Muscle of leg (tissue), 11 donors: ENCODE results near the gene CCT8L2. TPM values are rescaled to one million over a fixed set of nuclear protein-coding genes. Genes with fewer than 3 reads are reported as not detected.
"Not testable (repeated sequence)": the region's sequence is repeated elsewhere in the genome, so short reads cannot be mapped to it uniquely, and the experiment has no call there.

Experiments used
- DNase-seq: peaks from one replicate; pipeline ENCODE4 v3.0.0; 2013
- H3K27ac ChIP-seq: one replicate; pipeline ENCODE4 v1.5.1; 2013; ENCODE audit warnings: mild to moderate bottlenecking, low read length, control low read depth
- H3K27me3 ChIP-seq: one replicate; pipeline ENCODE4 v1.6.1; 2013; ENCODE audit warnings: low read length; ENCODE audit not compliant: control insufficient read depth, insufficient read depth
- H3K36me3 ChIP-seq: one replicate; pipeline ENCODE4 v1.6.1; 2013; ENCODE audit warnings: low read length; ENCODE audit not compliant: control insufficient read depth, insufficient read depth
- H3K4me1 ChIP-seq: one replicate; pipeline ENCODE4 v1.6.1; 2013; ENCODE audit warnings: low read length; ENCODE audit not compliant: control insufficient read depth, insufficient read depth
- H3K4me3 ChIP-seq: one replicate; pipeline ENCODE4 v1.5.1; 2013; ENCODE audit warnings: low read length, control low read depth
- H3K9me3 ChIP-seq: replicated peaks from 2 replicates; pipeline ENCODE4 v1.6.1; 2013; ENCODE audit warnings: low read depth, low read length; ENCODE audit not compliant: control insufficient read depth
- WGBS: methylation state at CpG from one replicate; pipeline ENCODE4 v1.1.5; 2013; ENCODE audit warnings: missing lambda C conversion rate; ENCODE audit not compliant: insufficient coverage; 5-methylcytosine and 5-hydroxymethylcytosine counted together
- polyA plus RNA-seq, 8 donors: library from polyadenylated mRNA; unstranded; fragments of 120-200 nt; gene quantifications; one replicate each; pipeline versions ENCODE4 v1.2.1 to v1.2.3, GENCODE V29; 2013; ENCODE audit warnings: inconsistent platforms in 1 of 8, low replicate concordance in 1 of 8; ENCODE audit not compliant: insufficient read length in 8 of 8, insufficient read depth in 1 of 8
- total RNA-seq: library from RNA; stranded (reverse); fragments of 120-200 nt; gene quantifications from one replicate; pipeline ENCODE4 v1.2.4, GENCODE V29; 2013

CCT8L2 gene
- total and polyA plus RNA-seq, 9 donors, result not detected

GRCh38 chr22:16599648-16600047 lies 7.0 kb upstream of the CCT8L2 start:
- H3K36me3 ChIP-seq, H3K27ac ChIP-seq, H3K4me1 ChIP-seq, DNase-seq, H3K4me3 ChIP-seq, H3K9me3 ChIP-seq: not testable (repeated sequence)
- peaks cover 21% of the 10 kb centered on the region for H3K27me3 ChIP-seq
- WGBS, result no CpG with 5 or more reads among the region's 4 CpGs

DNA sequence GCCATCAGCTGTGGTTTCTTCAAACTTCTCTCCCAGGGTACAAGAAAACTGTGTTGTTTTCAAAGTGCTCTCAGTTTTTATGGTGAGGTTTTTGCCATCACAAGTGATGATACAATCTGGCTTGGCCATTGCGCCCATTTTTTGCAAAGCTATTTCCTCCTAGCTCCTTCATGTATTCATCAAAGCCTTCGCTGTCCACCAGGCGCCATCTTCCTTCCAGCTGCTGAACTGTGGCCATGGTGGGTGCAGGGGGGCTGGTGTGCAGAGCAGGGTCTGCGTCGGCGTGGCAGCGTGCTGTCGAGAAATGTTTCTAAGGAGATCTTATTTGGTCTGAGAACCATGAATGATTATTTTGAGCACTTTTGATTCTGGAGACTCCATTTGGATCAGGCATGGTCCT lies 2.6 kb upstream of the CCT8L2 start:
- H3K4me3 ChIP-seq, DNase-seq, H3K27ac ChIP-seq, H3K9me3 ChIP-seq, H3K4me1 ChIP-seq, H3K27me3 ChIP-seq, H3K36me3 ChIP-seq: not testable (repeated sequence)
- 94% methylated on average over 5 of the region's 8 CpGs for WGBS

DNA sequence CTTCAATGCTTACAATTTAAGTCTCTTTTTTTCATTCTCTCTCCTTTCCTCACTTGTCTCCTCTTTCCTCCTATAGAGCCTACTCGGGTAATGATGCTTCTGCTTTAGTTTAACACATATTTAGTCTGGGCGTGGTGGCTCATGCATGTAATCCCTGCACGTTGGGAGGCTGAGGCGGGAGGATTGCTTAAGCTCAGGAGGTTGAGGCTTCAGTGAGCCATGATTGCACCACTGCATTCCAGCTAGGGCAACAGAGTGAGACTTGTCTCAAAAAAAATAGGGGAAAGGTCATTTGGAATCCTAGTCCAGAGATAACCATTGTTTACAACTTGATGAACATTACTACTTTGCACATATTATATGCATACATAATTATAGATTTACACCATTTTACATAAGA lies 1.4 kb upstream of the CCT8L2 start:
- Histone ChIP-seq H3K4me1 (no peaks in the 10 kb centered on the region), H3K36me3 (no peaks in the 10 kb centered on the region), H3K4me3 (no peak overlapping the region), H3K27me3 (no peaks in the 10 kb centered on the region), H3K9me3 (no peaks in the 10 kb centered on the region), H3K27ac (no peak overlapping the region)
- no peak for DNase-seq
- WGBS, result 79% methylated on average over 4 of the region's 4 CpGs

DNA sequence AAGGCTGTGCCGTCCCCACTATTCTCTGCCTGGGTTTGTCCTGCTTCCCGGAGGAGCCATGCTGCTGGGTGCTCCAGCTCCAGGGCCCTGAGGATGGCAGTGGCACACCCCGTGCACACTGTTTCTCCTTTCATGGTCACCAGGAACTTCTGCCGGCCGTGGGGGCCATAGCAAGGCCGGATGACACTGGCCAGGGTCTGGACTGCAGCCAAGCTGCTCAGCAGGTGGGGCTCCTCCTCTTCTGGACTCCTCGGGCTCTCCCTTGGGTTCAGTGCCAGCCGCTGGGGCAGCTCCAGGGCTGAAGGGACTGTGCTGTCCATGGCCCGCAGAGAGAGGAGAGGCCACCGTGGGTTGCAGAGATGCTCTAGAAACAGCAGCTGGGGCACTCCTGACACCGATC lies 379 bp downstream of the CCT8L2 start:
- H3K9me3 ChIP-seq, H3K27ac ChIP-seq, H3K4me1 ChIP-seq, H3K4me3 ChIP-seq, DNase-seq, H3K27me3 ChIP-seq, H3K36me3 ChIP-seq: not testable (repeated sequence)
- WGBS, result 79% methylated on average over 8 of the region's 11 CpGs

GRCh38 chr22:16591136-16591535 lies 1.5 kb downstream of the CCT8L2 start:
- H3K27me3 ChIP-seq, H3K36me3 ChIP-seq, H3K27ac ChIP-seq, DNase-seq, H3K9me3 ChIP-seq, H3K4me1 ChIP-seq, H3K4me3 ChIP-seq: not testable (repeated sequence)
- WGBS, result 100% methylated on average over 1 of the region's 4 CpGs

GRCh38 chr22:16586991-16587390 lies 5.6 kb downstream of the CCT8L2 start:
- DNase-seq, result no peak
- H3K9me3 ChIP-seq, result no peaks in the 10 kb centered on the region
- 65% methylated on average over 3 of the region's 3 CpGs for WGBS

DNA sequence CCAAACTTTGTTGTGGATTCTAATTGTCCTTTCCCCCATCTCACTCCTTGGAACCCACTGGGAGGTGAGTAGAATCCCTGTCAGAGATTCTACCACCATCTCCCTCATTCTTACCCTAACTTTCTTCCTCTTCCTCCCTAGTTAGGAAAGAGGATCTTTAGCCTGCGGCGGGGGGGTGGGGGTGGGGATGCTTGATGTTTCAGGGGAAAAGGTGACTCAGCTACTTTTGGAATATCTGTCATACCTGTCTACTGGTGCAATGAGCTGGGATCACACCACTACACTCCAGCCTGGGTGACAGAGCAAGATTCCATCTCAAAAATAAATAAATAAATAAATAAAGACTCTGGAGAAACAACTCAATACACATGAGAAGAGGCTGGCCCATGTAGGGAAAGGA lies 6.4 kb downstream of the CCT8L2 start:
- DNase-seq, result no peak
- H3K9me3 ChIP-seq, result no peaks in the 10 kb centered on the region
- WGBS, result no CpG with 5 or more reads among the region's 2 CpGs
- H3K4me3 ChIP-seq, result no peak overlapping the region
- H3K4me1 ChIP-seq, result no peaks in the 10 kb centered on the region
- no peaks in the 10 kb centered on the region for H3K36me3 ChIP-seq
- no peaks in the 10 kb centered on the region for H3K27me3 ChIP-seq
- no peak overlapping the region for H3K27ac ChIP-seq

More at GRCh38 chr22:16586991-16587390, 5.6 kb downstream of the CCT8L2 start:
- no peak overlapping the region for H3K4me3 ChIP-seq
- no peak overlapping the region for H3K27ac ChIP-seq
- no peaks in the 10 kb centered on the region for H3K4me1 ChIP-seq
- no peaks in the 10 kb centered on the region for H3K27me3 ChIP-seq
- no peaks in the 10 kb centered on the region for H3K36me3 ChIP-seq

- not testable (repeated sequence) for H3K27ac ChIP-seq, DNase-seq, H3K9me3 ChIP-seq, H3K36me3 ChIP-seq, H3K4me3 ChIP-seq, H3K27me3 ChIP-seq, H3K4me1 ChIP-seq
- no CpG with 5 or more reads among the region's 2 CpGs for WGBS
Measured at GRCh38 chr22:16580872-16581271, 11.7 kb downstream of the CCT8L2 start.

GRCh38 chr22:16569240-16569834 lies 23.3 kb downstream of the CCT8L2 start:
- DNase-seq, H3K9me3 ChIP-seq, H3K27ac ChIP-seq, H3K4me3 ChIP-seq, H3K36me3 ChIP-seq, H3K27me3 ChIP-seq, H3K4me1 ChIP-seq: not testable (repeated sequence)
- no CpG with 5 or more reads among the region's 2 CpGs for WGBS

DNA sequence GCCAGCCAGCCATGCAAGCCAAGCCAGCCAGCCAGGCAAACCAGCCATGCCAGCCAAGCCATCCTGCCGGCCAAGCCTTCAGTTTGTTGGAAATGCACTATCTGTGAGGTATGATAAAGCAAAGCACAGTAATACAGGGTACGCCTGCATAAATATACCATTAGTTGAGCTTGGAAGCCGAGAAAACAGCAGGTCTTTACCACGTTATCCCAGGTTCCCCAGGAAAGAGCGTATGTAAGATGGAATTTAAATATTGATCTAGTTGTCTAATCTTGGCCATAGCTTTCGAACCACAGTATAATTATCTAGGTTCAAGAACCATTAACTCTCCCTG lies 24.2 kb downstream of the CCT8L2 start:
- Histone ChIP-seq H3K9me3 (peaks cover 11% of the 10 kb centered on the region), H3K4me3 (no peak overlapping the region)
- no CpG with 5 or more reads among the region's 6 CpGs for WGBS

More for the DNA sequence above, 24.2 kb downstream of the CCT8L2 start:
- Histone ChIP-seq H3K36me3 (no peaks in the 10 kb centered on the region), H3K27me3 (no peaks in the 10 kb centered on the region), H3K4me1 (no peaks in the 10 kb centered on the region), H3K27ac (no peak overlapping the region)
- no peak for DNase-seq
